ENCODE measurements around the gene HOXA3. TPM values are rescaled to one million over a fixed set of nuclear protein-coding genes. Genes with fewer than 3 reads are reported as not detected.

Gene HOXA3
- total RNA-seq, 1 donor from 2014 or later, result 3.9 TPM

DNA sequence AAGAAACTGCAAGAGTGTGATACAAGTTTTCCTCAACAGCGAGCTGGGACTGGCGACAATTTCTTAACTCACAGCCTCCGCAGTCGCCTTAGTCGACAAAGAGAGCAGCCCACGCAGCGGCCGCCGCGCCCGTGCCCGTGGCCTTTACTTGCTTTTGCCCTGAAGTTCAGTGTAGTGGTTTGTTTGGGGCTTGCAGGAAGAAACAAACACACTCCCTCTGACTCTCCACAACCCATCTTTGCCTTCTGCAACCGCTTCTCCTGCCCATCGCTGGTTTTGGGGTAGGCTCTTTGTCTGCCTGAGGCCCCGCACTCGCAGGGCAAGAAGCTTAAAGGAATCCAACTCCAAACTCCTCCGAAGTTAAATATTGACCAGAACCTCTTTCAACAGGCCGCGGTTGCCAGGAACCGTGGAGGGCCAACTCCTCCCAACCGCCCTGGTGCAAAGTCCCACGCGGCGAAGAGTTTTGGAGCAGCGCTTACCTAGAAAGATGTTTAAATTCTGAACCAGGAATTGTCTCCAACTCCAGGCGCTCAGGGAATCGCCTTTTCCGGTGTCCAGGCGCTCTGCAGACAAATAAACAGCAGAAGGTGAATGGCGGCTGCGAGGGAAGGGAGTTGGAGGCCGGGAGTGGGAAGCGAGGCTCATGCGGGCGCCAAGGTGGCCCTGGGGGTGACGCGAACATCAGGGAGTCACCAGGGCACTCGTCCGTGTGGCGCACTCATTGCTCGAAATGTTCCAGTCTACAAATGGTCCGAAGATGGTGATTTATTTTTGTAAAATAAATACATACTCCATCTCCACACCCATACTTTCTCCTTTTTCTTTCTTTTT is 30.1 kb downstream of the HOXA3 start:
- H3K9me3 ChIP-seq, result no peaks in the 10 kb centered on the region
- intact Hi-C loops (cut with DNase I), result no loop called here
- H3K27ac ChIP-seq, result no peak overlapping the region
- no peaks in the 10 kb centered on the region for H3K36me3 ChIP-seq
- TF ChIP-seq POLR2AphosphoS5 (IDR thresholded peaks at IDR 0.05; ENCODE audit: insufficient read depth in 1 of 2, low read depth in 1 of 2), result no peak
- TF ChIP-seq POLR2A (IDR thresholded peaks at IDR 0.05), result no peak
- TF ChIP-seq, protein P1, sequence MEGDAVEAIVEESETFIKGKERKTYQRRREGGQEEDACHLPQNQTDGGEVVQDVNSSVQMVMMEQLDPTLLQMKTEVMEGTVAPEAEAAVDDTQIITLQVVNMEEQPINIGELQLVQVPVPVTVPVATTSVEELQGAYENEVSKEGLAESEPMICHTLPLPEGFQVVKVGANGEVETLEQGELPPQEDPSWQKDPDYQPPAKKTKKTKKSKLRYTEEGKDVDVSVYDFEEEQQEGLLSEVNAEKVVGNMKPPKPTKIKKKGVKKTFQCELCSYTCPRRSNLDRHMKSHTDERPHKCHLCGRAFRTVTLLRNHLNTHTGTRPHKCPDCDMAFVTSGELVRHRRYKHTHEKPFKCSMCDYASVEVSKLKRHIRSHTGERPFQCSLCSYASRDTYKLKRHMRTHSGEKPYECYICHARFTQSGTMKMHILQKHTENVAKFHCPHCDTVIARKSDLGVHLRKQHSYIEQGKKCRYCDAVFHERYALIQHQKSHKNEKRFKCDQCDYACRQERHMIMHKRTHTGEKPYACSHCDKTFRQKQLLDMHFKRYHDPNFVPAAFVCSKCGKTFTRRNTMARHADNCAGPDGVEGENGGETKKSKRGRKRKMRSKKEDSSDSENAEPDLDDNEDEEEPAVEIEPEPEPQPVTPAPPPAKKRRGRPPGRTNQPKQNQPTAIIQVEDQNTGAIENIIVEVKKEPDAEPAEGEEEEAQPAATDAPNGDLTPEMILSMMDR (IDR thresholded peaks at IDR 0.05), result no peak
- H3K4me1 ChIP-seq, result no peaks in the 10 kb centered on the region
- DNase-seq (ENCODE audit: extremely low spot score in 2 of 2), result no peak
- no peak overlapping the region for H3K4me3 ChIP-seq
- H3K27me3 ChIP-seq, result no peaks in the 10 kb centered on the region

DNA sequence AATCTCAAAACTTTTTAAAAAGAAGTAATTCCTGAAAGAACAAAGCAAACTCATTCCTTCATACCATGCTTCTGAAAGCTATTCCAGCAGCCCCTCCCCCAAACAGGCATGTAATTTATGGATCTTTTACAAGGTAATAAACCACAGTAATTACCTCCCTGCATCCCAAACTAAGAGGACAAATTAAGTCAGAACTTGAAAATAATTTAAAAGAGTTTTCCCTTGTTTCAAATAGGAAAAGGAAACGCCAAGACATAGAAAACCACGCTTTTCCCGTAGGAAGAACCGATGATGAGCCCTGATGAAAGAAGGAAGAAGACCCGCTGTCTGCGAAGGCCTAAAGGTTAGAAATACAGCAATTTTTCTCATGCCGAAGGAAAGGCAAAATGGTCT is 30.7 kb downstream of the HOXA3 start:
- intact Hi-C loops (cut with DNase I), result no loop called here
- no peak overlapping the region for H3K27ac ChIP-seq
- no peaks in the 10 kb centered on the region for H3K4me1 ChIP-seq
- H3K27me3 ChIP-seq, result no peaks in the 10 kb centered on the region
- no peaks in the 10 kb centered on the region for H3K9me3 ChIP-seq
- no peak for DNase-seq (ENCODE audit: extremely low spot score in 2 of 2)
- TF ChIP-seq POLR2A (IDR thresholded peaks at IDR 0.05) (no peak), POLR2AphosphoS5 (IDR thresholded peaks at IDR 0.05; ENCODE audit: insufficient read depth in 1 of 2, low read depth in 1 of 2) (no peak)
- TF ChIP-seq, protein P1 (IDR thresholded peaks at IDR 0.05), result no peak
- H3K4me3 ChIP-seq, result no peak overlapping the region
- no peaks in the 10 kb centered on the region for H3K36me3 ChIP-seq

DNA sequence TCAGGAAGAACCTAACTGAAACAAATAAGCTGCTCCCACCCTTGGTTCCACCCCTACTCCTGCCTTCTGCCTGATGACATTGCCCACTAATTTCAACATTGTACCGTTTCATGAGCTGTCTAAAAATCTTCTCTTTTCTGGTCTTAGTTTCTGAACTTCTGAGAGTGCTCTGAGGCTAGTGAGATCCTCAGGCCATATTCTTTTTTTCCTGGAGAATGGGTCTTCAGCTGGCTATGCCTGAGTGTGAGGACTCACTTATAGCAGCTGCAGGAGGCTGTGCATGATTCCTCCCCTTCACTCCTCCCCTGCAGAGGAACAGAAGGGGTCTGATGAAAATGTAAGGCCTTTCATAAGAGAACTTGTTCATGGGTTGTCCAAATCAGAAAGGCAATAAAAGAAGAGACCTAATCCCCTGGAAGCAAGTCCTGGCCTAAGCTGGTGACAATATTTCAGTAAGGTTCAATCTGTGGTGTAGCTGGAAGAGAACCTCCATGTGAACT is 32.9 kb downstream of the HOXA3 start:
- TF ChIP-seq, protein P1 (IDR thresholded peaks at IDR 0.05), result no peak
- TF ChIP-seq POLR2AphosphoS5 (IDR thresholded peaks at IDR 0.05; ENCODE audit: insufficient read depth in 1 of 2, low read depth in 1 of 2) (no peak), POLR2A (IDR thresholded peaks at IDR 0.05) (no peak)
- intact Hi-C loops (cut with DNase I), result no loop called here
- Histone ChIP-seq H3K27ac (no peak overlapping the region), H3K27me3 (no peaks in the 10 kb centered on the region), H3K9me3 (no peaks in the 10 kb centered on the region), H3K4me3 (no peak overlapping the region), H3K36me3 (no peaks in the 10 kb centered on the region), H3K4me1 (peaks cover 6% of the 10 kb centered on the region)
- DNase-seq (ENCODE audit: extremely low spot score in 2 of 2), result no peak

DNA sequence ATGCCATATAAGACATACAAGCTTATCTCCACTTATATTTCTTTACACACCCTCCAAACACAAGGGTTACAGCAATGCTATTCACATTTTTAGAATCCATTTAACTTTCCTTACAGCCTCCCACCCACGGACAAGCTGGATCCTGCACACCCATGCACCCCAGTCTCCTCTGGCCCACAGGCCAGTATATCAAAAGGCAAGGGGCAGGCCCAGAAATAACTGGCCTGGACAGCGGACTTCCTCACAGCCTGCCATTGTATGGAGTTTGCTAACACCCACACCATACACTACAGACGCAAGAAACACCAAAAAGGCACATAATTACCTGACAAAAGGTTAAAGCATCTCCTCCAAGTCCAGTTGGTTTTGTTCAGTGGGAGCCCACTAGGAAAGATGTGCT is 33.8 kb downstream of the HOXA3 start:
- Histone ChIP-seq H3K27me3 (no peaks in the 10 kb centered on the region), H3K4me3 (no peak overlapping the region), H3K4me1 (peaks cover 13% of the 10 kb centered on the region), H3K9me3 (no peaks in the 10 kb centered on the region), H3K27ac (no peak overlapping the region), H3K36me3 (no peaks in the 10 kb centered on the region)
- no peak for DNase-seq (ENCODE audit: extremely low spot score in 2 of 2)
- TF ChIP-seq POLR2AphosphoS5 (IDR thresholded peaks at IDR 0.05; ENCODE audit: insufficient read depth in 1 of 2, low read depth in 1 of 2) (no peak), POLR2A (IDR thresholded peaks at IDR 0.05) (no peak)
- TF ChIP-seq, protein P1 (IDR thresholded peaks at IDR 0.05), result no peak
- intact Hi-C loops (cut with DNase I), result no loop called here

DNA sequence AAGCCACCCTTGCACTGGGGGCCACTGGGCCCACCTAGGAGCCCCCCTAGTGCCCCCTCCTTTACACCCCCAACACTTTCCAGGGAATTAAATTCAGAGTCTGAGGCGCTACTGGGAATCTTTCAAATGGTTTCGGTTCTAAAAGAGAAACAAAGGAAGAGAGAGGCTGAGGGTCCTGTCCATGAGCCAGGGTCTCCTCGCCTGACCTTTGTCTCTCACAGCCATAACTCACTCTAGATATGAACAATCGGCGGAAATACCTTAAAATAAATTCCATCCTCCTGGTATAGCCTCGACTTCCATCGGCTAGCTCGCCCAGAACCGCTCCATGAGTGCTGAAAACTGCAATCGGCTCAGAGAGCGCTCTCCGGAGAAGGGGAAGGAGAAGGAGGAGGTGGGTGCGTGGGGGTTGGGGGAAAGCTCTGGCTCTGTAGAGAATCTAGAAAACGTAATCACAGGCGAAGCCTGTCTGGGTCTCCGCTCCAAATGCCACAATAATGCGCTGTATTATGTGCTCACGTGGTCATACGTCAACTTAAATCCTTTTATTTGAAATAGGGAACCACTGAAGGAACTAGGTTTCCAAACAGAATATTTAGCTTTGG is 34.4 kb downstream of the HOXA3 start:
- intact Hi-C loops (cut with DNase I), result no loop called here

More for the DNA sequence above, 34.4 kb downstream of the HOXA3 start:
- Histone ChIP-seq H3K4me3 (no peak overlapping the region), H3K27ac (no peak overlapping the region), H3K36me3 (no peaks in the 10 kb centered on the region), H3K27me3 (no peaks in the 10 kb centered on the region), H3K9me3 (no peaks in the 10 kb centered on the region), H3K4me1 (peaks cover 13% of the 10 kb centered on the region)
- DNase-seq (ENCODE audit: extremely low spot score in 2 of 2), result no peak
- TF ChIP-seq POLR2A (IDR thresholded peaks at IDR 0.05) (no peak), POLR2AphosphoS5 (IDR thresholded peaks at IDR 0.05; ENCODE audit: insufficient read depth in 1 of 2, low read depth in 1 of 2) (no peak)
- TF ChIP-seq, protein P1 (IDR thresholded peaks at IDR 0.05), result no peak
